Measurements from ENCODE around the gene SRP19. TPM values are rescaled to one million over a fixed set of nuclear protein-coding genes. Genes with fewer than 3 reads are reported as not detected.

Gene SRP19
- total and polyA plus RNA-seq, 2 of the 8 experiments (the other 6 are each of a cell fraction or from before 2014, with no cell fraction given), result 27.5 to 79.9 TPM

- H3K14ac ChIP-seq (ENCODE audit: insufficient read length), result no peak overlapping the region
- H3K27ac ChIP-seq (ENCODE audit: low read depth, low read length), result no peak overlapping the region
- no peak overlapping the region for H4K91ac ChIP-seq (replicated peaks; ENCODE audit: insufficient read length, low read length)
- H3K79me1 ChIP-seq (ENCODE audit: low read depth, low read length), result no peaks in the 10 kb centered on the region
- no peak overlapping the region for H2BK120ac ChIP-seq (replicated peaks; ENCODE audit: low read depth, low read length)
- no peaks in the 10 kb centered on the region; the same call in 1 of the 2 replicates for H3K23me2 ChIP-seq (ENCODE audit: low read depth, low read length)
- no peak overlapping the region for H3K4me2 ChIP-seq (ENCODE audit: insufficient read depth in 1 of 2, low read depth in 2 of 2, low read length in 2 of 2)
- FAIRE-seq (no peak), DNase-seq (ENCODE audit: low read depth in 1 of 2, low spot score in 2 of 2) (no peak)
- H3K23ac ChIP-seq (ENCODE audit: insufficient read length), result no peak overlapping the region
- ChIA-PET CTCF (ENCODE audit: partially characterized antibody) (interaction anchor here (0.8 kb wide), 1 partner anchor 11 kb away, joined by 3 read pairs; no protein-coding TSS in a partner anchor), POLR2A (ENCODE audit: partially characterized antibody) (interaction anchor here (1.4 to 2.3 kb wide), 2 partner anchors 9 to 17 kb away, joined by 3 to 12 read pairs; partner anchors contain the start of gene SRP19)
- H3K4ac ChIP-seq (replicated peaks; ENCODE audit: insufficient read length, low read depth, low read length), result no peak overlapping the region
- no peak overlapping the region for H2BK12ac ChIP-seq (ENCODE audit: low read depth, low read length)
- WGBS, 2 experiments (ENCODE audit: extremely low coverage in 1 of 2, insufficient coverage in 1 of 2, insufficient read length in 1 of 2, insufficient replicate concordance in 2 of 2, low coverage in 1 of 2, low lambda C conversion rate in 2 of 2, missing lambda C conversion rate in 1 of 2), result 67% methylated on average over 4 of the region's 4 CpGs; no CpG with 5 or more reads in 1 of the 2 experiments
- peaks cover 0 to 35% (median 6%) of the 10 kb centered on the region in 4 experiments; a peak in 7 of 8 replicates for H3K36me3 ChIP-seq (ENCODE audit: control insufficient read depth in 2 of 4, insufficient read depth in 4 of 4, low read length in 3 of 4)
- no peak overlapping the region for H3K4me3 ChIP-seq (ENCODE audit: extremely low read depth in 1 of 4, insufficient read depth in 2 of 4, low read depth in 3 of 4, low read length in 4 of 4)
- H4K20me1 ChIP-seq (replicated peaks in 1 of 2; ENCODE audit: control insufficient read depth in 1 of 2, insufficient read depth in 2 of 2, low read length in 2 of 2), result peaks cover 0 to 2% of the 10 kb centered on the region in 2 experiments
- no peak overlapping the region for H3K9ac ChIP-seq (replicated peaks in 1 of 4; ENCODE audit: extremely low read depth in 1 of 4, low read depth in 3 of 4, low read length in 3 of 4)
- no peak overlapping the region for H3K18ac ChIP-seq (ENCODE audit: extremely low read depth, low read length)
- no peak overlapping the region for H2BK5ac ChIP-seq (ENCODE audit: low read depth, low read length)
- no peaks in the 10 kb centered on the region for H3K79me2 ChIP-seq (ENCODE audit: control insufficient read depth in 1 of 2, insufficient read depth in 2 of 2, low read length in 2 of 2)
- H3K56ac ChIP-seq (replicated peaks; ENCODE audit: insufficient read length, low read depth, low read length), result no peak overlapping the region
- no peak overlapping the region for H2BK15ac ChIP-seq (ENCODE audit: low read length)
- no peak overlapping the region for H4K5ac ChIP-seq (ENCODE audit: insufficient read length, low read depth, low read length)
- H2AFZ ChIP-seq (ENCODE audit: low read length), result no peak overlapping the region
- no peak overlapping the region for H2BK20ac ChIP-seq (ENCODE audit: low read length)
- H3K27me3 ChIP-seq (replicated peaks in 1 of 4; ENCODE audit: control insufficient read depth in 3 of 4, extremely low read depth in 1 of 4, insufficient read depth in 3 of 4, low read length in 3 of 4), result peaks cover 0 to 1% (median 0%) of the 10 kb centered on the region in 4 experiments; a peak in 1 of 7 replicates
- no peaks in the 10 kb centered on the region for H3K9me3 ChIP-seq (ENCODE audit: insufficient read depth in 2 of 2, low read depth in 1 of 2, low read length in 1 of 2)
- H4K8ac ChIP-seq (ENCODE audit: extremely low read depth, insufficient read depth, low read length), result no peak overlapping the region
- H2AK5ac ChIP-seq (ENCODE audit: low read depth, low read length), result no peak overlapping the region
- TF ChIP-seq PHF8 (conservative IDR thresholded peaks at IDR 0.05; ENCODE audit: low read depth, low read length) (no peak), KDM1A (IDR thresholded peaks at IDR 0.05; ENCODE audit: borderline replicate concordance, low read length) (no peak)
- H3K4me1 ChIP-seq (replicated peaks in 1 of 4; ENCODE audit: control insufficient read depth in 3 of 4, insufficient read depth in 4 of 4, low read length in 3 of 4), result peaks cover 0 to 4% (median 0%) of the 10 kb centered on the region in 4 experiments; a peak in 1 of 7 replicates
Observed at GRCh38 chr5:112878101-112878500, 17.0 kb downstream of the SRP19 start.
